Transverse colon (tissue), 4 donors: ENCODE data around the gene CD6.

Source experiments
- POLR2A ChIP-seq: fragments of 450-650 bp; IDR thresholded peaks from one replicate; pipeline ENCODE4 v1.6.1; 2016; ENCODE audit warnings: antibody characterized with exemption, mild to moderate bottlenecking, moderate library complexity
- POLR2AphosphoS5 ChIP-seq, 3 donors: sonication (generic); formaldehyde crosslinking; IDR thresholded peaks; one replicate each; pipeline ENCODE4 v1.6.1; 2016; ENCODE audit warnings: antibody characterized with exemption in 3 of 3
- TF ChIP-seq, protein P1 (sequence below), 5 experiments: fragments of 200-600 bp in 3 of 5; fragments of 450-650 bp in 2 of 5; sonication (generic) in 3 of 5; IDR thresholded peaks; 1 replicate in 2 of 5; 2 replicates in 3 of 5; pipeline ENCODE4 v1.5.1; 2016 to 2017; ENCODE audit warnings: antibody characterized with exemption in 5 of 5, inconsistent platforms in 3 of 5, mild to moderate bottlenecking in 2 of 5, moderate library complexity in 1 of 5

DNA sequence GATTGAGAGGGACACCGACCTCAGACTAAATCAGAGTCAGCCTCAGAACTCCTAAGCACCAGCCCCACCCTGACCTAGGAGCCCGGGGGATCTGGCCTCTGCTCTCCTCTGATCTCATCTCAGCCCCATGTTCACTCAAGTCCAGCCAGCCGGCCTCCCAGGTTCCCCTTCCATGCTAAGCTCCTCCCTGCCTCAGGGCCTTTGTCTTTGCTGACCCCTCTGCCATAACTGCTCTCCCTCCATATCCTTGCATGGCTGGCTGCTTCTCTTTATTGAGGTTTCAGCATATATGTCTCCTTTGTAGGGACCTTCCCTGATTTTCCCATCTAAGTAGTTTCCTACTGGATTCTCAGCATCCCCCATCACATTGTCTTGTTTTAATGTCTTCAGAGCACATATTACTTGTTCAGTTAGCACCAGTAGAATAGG lies 18.7 kb upstream of the CD6 start:
- no peak for TF ChIP-seq POLR2AphosphoS5 (IDR thresholded peaks at IDR 0.05)
- TF ChIP-seq, protein P1, sequence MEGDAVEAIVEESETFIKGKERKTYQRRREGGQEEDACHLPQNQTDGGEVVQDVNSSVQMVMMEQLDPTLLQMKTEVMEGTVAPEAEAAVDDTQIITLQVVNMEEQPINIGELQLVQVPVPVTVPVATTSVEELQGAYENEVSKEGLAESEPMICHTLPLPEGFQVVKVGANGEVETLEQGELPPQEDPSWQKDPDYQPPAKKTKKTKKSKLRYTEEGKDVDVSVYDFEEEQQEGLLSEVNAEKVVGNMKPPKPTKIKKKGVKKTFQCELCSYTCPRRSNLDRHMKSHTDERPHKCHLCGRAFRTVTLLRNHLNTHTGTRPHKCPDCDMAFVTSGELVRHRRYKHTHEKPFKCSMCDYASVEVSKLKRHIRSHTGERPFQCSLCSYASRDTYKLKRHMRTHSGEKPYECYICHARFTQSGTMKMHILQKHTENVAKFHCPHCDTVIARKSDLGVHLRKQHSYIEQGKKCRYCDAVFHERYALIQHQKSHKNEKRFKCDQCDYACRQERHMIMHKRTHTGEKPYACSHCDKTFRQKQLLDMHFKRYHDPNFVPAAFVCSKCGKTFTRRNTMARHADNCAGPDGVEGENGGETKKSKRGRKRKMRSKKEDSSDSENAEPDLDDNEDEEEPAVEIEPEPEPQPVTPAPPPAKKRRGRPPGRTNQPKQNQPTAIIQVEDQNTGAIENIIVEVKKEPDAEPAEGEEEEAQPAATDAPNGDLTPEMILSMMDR (IDR thresholded peaks at IDR 0.05), result no peak
- no peak for TF ChIP-seq POLR2A
